Iris pigment epithelial cell (primary cell): ENCODE results near the gene TP53TG3F.
"Not testable (repeated sequence)": the region's sequence is repeated elsewhere in the genome, so short reads cannot be mapped to it uniquely, and the experiment has no call there.

Experiments used
- DNase-seq: peaks from one replicate; pipeline ENCODE4 v3.0.0-alpha.2; 2011; ENCODE audit warnings: low read depth

The TP53TG3F gene

DNA sequence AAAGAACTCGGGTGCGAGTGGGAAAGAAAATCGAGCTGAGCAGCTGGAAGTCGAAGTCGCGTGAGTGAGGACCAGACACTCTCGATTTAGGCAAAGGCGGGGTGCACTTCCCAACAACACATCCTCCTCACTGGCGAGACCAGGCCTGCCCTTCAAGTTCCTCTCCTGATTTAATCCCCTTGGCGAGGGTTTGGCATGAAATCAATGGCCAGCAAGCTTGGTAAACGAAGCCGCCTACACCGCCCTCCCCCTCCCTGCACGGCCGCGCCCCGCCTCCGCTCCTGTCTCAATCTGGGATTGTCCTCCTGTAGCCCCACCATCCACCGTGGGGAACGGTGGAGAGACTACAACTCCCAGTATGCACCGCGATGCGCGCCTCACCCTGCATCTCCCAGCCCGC lies at the start of gene TP53TG3F:
Gene TP53TG3F (plus strand): TSS at position 301 of the 400 bp plus-strand sequence. CDS start 68 bp downstream, at position 369.
- not testable (repeated sequence) for DNase-seq

DNA sequence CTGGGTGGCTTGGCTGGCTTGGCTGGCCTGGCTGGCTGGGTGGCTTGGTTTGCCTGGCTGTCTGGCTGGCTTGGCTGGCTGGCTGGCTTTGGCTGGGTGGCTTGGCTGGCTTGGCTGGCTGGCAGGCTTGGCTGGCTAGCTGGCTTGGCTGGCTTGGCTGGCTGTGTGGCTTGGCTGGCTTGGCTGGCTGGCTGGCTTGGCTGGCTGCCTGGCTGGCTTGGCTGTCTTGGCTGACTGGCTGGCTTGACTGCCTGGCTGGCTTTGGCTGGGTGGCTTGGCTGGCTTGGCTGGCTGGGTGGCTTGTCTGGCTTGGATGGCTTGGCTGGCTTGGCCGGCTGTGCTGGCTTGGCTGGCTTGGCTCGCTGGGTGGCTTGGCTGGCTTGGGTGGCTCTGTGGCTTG lies 32.2 kb downstream of the TP53TG3F start:
- not testable (repeated sequence) for DNase-seq

- DNase-seq = not testable (repeated sequence)
Measured at GRCh38 chr16:33507231-33507630, 47.8 kb downstream of the TP53TG3F start.

GRCh38 chr16:33509070-33509469 lies 49.7 kb downstream of the TP53TG3F start:
- DNase-seq = not testable (repeated sequence)

DNA sequence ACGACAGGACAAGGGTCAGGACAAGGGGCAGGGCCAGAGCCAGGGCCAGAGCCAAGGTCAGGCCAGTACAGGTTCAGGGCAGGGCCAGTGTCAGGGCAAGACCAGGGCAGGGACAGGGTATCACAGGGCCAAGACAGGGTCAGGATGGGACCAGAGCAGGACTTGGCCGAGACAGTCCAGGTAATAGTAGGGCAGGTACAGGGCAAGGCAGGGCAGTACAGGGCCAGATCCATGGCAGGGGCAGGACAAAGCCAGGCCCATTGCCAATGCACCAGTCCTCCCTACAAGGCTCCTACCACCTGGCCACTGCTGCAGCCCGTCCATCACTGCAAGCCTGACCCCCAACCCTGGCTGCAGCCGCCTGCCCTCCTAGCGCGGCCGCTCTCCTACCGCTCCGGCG lies 50.5 kb downstream of the TP53TG3F start:
- DNase-seq = not testable (repeated sequence)
